Measurements from ENCODE around the gene PGS1. TPM values are rescaled to one million over a fixed set of nuclear protein-coding genes. Genes with fewer than 3 reads are reported as not detected.
"Not testable (repeated sequence)": the region's sequence is repeated elsewhere in the genome, so short reads cannot be mapped to it uniquely, and the experiment has no call there.

PGS1 gene
- polyA plus RNA-seq, 12 donors, result 21.0 to 38.1 (median 24.2) TPM; not detected in 1

DNA sequence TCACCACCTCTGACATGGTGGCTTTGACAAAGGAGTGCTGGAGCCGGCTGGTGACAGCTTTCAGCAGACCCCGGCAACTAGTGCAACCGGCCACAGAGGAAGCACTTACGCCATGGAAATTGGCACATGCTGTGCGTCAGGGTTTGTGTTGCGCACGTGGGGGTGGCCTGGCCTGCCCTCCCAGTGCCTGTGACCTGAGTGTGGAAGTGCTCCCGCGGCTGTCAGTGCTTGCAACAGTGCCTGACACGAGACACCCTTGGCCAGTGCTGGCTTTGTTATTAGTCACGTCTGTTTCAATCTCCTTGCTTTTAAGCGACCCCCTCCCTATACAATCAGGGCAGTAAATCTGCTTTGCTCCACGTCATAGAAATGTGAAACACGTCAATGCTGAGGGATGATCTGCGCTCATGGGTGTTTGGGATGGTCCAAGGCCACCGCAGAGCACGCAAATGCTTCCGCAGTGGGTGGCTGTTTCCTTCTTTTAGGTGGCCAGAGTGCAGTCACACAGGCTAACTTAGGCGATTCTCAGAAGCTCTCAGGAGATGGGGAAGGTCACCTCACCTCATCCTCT, 64.3 kb downstream of the PGS1 start:
- peak; percentile 28 for DNase-seq

DNA sequence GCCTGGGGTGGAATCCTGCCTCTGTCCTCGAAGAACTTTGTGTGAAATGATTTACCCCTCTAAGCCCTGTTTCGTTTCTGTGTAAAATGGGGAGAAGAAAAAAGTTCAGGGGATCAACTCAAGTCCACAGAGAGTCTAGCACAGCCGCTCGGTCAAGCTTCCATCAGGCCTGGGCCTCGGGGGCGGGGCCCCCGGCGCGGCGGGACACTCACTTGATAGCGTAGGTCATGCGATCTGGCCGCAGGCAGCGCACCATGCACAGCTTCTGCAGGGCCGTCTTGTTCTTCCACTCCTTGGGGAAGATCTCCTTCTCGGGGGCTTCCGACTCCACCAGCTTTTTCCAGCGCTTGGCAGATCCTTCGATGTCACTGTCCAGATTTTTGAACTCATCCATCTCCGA, 65.9 kb downstream of the PGS1 start:
- no peak for DNase-seq

- no peak for DNase-seq
Measured at GRCh38 chr17:78446833-78447232, 68.4 kb downstream of the PGS1 start.

DNA sequence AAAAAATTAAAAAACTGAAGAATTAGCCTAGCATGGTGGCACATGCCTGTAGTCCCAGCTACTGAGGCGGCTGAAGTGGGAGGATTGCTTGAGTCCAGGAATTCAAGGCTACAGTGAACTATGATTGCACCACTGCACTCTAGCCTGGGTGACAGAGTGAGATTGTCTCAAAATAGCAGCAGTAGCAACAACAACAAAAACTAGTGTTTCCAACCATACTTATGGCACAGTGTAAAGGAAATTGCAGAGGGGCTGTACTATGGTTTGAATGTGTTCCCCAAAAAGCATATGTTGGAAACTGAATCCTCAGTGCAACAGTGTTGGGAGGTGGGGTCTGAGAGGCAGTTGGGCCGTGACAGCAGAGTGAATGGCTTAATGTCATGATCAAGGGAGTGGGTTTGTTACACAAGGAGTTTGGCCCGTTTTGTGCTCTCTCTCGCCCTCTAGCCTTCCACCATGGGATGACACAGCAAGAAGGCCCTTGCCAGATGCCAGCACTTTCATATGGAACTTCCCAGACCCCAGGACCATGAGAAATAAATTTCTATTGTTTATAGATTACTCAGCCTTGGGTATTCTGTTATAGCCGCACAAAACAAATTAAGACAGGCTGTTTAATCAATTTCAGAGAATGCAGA, 70.0 kb downstream of the PGS1 start:
- no peak for DNase-seq

DNA sequence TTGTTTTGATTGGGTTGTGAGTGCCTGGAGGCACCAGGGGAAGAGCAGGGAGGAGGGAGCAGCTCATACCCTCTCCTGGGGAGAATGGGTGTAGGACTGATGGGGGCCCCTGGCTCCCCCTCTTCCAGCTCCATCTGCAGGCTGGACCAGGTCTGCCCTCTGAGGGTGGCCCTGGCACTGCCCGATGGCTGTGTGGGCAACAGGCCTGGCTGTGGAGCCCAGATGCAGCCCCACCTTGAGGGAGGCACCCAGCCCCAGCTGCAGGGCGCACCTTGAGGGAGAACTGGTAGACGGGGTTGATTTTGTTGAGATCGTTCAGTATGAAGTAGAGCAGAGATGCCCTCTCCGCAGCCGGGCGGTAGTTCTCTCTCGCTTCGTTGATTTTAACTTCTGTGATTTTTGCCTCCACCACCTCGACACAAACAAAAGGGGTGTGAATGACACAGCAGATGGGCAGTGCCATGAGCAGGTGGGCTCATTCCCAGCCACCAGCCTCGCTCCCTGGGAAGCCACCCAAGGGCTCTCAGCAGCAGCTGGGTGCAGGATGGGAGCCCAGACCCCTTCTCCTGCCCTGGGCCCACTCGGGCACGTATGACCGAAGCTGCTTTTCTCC, 71.6 kb downstream of the PGS1 start:
- no peak for DNase-seq

DNA sequence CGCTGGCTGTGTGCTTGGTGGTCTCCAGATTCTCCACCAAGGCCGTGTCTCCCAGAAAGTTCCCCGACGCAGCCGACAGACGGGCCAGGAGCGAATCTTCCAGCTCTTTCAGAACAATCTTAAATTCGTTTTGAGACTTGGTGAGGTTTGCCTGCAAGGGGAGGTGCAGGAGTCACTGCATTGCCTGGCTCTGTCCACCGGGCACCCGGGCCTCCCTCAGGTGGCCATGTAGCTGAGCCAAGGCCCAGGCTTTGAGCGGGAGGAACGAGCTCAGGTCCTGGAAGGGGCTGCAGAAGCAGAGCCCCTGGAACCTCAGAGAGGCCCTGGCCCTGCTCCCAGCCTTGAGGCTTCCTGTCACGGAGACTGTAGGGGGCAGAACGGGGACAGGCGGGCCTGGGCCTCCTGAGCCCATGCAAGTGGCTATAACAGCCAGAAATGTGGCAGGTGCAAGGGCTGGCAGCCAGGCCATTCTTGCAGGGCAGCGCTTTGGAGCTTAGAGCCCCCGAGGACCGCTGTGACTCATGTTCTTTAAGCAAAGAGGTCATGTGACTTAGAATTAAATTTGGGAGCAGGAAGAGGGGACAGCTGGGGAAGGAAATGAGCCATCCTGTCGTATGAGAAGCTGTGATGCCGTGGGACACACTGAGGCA, 72.4 kb downstream of the PGS1 start:
- DNase-seq, result peak; percentile 45

DNA sequence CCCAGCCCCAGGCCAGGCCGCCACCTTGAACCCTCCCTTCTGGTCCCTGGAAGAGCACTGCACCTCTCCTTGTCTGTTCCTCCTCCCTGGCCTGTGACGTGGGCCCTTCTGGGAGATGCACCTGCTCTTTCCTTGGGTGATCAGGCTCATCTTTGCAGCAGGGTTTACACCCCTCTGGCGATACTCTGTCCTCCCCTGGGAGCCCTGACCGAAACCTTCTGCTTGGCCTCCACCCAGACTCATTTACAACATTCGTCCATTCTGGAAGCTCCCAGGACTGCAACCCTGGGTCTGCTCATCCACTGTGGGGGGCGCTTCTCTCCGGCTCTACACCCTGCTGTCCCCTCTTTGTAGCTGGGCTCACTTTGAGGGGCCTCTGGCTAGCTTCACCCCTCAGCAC, 73.3 kb downstream of the PGS1 start:
- no peak for DNase-seq

DNA sequence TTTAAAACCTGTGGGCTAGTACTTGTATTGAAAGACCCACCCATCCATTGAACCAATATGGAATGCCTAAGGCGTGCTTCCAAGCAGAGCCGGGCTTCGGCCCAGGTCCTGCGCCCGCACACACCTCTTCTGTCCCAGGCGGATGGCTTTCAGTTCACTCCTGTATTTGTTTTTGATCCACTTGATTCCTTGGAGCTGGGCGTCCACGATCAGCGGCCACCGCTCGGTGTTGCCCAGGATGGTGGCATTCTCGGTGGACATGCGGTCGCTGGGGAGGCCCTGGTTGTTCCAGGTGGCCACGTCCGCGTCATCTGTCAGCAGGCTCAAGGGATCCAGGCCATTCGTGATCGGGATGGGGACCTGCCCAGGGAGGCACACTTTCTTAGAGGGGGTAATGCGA, 75.9 kb downstream of the PGS1 start:
- no peak for DNase-seq

- no peak for DNase-seq
Measured at GRCh38 chr17:78458091-78458490, 79.6 kb downstream of the PGS1 start.

DNA sequence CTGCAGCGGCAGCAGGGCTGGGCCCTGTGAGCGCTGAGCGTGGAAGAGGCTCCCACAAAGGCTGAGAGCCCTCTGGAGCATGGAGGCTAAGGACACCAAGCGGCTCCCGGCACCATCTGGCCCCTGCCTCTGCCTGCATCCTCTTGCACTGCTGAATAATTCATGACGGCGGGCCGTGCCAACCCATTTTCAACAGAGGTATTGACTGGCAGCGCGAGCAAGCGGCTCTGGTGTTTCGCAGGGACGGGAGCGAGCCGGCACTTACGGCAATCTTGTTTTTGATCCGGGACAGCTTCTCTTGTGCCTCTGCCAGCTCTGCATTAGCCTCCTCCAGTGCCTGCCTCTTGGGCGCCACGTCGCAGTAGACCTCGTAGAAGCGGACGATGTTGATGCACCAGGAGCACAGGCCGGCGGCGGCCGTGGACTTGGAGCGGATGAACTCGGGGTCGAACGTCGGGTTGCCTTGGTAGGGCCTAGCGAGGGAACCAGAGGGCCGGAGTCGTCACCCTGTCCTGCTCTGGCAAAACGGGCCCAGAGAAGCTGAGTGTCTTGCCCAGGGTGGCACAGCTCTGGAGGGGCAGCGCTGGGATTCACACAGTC, 80.4 kb downstream of the PGS1 start:
- no peak for DNase-seq

DNA sequence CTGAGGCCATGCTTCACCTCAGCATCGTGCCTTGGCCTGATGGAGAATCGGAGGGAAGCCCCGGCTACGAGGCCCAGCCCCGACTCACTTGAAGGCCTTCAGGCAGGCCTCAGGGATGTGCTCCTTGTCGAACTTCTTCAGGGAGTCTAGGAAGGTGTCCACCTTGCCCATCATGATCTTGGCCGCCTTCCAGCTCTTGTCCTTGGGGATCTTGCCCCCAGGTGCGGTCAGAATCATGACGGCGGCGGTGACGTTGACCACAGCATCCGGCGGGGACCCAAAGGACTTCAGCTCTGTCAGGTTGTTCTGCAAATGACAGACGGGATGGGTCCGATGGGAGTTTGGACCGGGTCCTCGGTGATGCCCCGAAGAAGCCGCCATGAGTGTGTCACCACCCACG, 81.2 kb downstream of the PGS1 start:
- DNase-seq, result no peak

DNA sequence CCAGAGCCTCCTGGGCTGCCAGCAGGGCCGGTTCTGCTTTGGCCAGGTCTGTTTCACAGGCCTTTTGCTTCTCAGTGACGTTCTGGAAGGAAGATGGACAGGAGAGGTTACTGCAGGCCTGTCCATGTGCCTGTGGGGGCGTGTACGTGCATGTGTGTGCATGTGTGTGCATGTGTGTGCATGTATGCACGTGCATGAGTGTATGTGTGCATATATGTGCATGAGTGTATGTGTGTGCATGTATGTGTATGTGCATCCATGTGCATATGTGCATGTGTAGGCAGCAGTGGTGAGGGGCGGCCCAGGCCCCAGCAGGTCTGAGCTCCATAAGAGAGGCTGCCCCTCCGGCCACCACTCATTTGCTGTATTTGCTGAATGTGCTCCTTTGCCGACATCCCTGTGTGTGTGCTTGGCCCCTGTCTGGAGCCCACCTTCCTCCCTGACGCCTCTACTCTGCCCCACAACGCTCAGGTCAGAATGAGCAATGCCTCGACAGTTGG, 81.8 kb downstream of the PGS1 start:
- DNase-seq, result no peak

DNA sequence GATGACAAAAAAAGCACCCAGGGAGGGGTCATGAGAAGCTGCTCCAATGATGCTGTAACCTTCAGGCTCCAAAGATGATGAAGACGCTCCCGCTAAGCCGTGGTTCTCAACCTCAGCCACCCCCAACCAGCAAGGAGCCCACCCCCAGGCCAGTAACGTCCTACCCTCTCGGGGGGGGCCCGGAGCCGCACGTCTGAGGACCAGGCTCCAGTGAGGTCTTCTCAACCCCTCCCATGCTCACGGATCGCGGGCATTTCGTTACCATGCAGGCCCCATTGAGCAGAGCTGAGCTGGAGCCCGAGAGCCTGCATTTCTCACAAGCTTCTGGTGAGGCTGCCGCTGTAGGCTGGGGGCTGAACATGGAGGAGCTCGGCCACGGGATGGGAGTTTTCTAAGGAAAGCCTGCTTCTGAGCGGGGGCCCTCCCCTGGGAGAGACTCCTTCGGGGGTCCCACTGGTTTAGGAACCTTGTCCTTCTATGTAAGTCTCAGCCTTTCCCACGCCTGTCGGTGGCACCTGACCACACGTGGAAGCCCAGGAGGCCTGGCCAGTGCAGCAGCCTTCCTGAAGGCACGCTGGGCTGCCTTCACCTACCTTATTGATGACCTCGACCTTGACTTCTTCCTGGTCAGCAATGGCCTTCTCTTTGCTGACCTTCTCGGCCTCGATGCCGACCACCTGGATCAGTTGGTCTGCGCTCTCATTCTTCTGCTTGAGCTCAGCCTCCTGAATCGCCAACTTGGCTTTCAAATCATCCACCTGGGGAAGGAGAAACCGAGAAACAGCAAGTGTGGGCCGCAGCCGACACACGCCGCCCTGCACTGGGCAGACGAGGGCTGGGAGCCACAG, 82.7 kb downstream of the PGS1 start:
- no peak for DNase-seq

DNA sequence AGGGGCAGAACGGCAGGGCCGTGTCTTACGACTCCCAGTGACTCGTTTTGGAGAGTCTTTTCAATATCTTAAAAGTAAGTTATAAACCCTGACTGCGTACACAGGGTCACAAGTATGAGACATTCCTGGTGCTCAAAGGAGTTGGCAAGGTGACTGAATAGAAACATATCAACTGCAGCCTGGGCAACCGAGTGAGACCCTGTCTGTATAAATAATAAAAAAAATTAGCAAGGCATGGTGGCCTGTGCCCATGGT, 83.3 kb downstream of the PGS1 start:
- no peak for DNase-seq

DNA sequence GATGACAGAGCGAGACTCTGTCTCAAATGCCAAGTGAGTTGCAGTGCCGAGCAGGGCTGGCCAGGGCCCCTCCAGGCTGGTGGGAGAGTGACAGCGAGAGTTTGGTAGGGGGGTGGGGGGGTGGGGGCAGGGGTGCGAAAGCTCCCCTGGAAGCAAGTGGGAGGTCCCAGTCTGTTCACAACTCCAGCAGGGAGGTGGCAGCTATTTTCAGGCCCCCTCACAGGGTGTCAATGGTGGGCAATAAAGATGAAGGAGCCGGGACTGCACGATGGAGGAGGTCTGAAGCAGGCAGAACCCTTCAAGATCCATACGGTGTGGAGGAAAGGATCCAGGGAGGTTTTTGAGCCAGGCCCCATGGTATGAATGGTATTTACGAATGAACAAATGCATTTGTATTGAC, 83.7 kb downstream of the PGS1 start:
- DNase-seq, result no peak

- not testable (repeated sequence) for DNase-seq
Measured at GRCh38 chr17:78466109-78466785, 87.8 kb downstream of the PGS1 start.

DNA sequence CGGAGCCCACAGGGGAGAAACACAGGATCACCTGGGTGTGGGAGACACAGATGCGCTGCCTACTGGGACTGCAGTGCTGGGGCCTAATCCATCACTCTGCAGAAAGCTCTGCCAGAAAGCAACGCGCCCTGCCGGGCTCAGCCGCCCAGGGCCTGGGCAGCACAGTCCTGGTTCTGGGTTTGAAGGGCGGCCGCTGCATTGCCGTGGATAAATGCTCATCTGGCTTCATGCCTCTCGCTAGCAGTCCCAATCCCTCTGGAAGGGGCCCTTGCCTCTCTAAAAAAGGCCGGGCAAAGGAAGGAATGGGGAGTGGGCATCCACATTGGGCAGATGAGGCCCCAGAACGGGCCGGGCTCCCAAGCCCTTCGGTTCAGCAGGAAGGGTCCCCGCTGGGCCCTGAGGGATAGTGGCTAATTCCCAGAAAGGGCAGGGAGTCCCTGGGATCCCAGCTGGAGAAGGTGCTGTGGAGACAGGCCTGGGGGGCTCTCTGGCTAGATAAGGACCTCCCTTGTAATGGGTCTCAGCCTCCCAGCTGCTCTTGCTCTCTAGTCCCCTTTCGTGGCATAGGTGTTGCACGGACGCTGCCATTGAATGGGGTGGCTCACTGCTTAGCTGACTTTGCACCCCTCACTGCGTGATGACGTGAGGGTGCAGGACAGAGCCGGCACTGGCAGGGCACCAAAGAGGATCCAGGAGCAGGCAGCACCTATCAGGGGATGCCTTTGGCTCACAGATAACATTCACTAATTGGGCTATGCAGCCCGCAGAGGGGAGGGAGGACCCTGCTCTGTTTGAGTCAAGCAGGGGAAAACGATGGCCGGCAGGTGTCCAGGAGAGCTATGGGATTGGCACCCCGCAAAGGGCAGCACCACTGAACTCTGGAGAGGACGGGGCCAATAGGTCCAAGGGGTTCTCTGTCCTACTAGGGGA, 88.6 kb downstream of the PGS1 start:
- DNase-seq, result no peak

DNA sequence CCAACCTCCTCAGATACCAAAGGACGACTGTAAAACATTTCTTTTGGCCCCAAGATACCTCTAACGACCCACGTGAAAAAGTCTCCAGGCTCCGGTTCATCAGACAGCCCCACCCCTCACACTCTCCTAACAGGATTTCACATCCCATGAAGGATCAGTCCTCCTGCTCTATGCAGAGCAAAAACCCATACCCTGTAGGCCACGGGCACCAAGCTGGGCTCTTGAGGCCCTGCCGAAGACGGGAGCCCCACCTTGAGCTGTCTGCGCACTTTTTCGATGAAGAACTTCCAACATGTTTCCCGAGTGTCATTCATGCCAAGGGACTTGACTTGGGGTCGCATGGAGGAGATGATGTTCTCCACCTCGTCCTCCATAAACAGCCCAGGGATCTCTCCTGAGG, 89.9 kb downstream of the PGS1 start:
- no peak for DNase-seq

GRCh38 chr17:78469443-78469842, 91.0 kb downstream of the PGS1 start:
- no peak for DNase-seq

DNA sequence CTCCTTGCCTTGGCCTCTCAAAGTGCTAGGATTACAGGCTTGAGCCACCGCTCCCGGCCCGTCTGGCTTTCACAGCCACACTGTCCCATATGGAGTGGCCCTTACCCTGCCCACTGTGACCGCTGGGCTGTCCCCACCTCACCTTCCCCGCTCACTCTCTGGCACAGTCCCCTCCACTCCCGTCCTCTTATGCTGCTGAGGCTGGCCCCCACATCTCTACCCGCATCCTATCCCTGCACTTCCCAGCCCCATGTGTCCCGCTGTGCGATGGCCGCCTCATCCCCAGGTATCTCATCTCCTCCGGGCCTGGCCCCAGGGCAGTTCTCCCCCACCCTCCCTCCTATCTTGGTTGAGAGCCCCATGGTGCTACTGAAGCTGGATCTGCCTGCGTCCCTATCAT, 93.2 kb downstream of the PGS1 start:
- no peak for DNase-seq

Data from muscle of arm (tissue), 12 donors.